Measurements from ENCODE around the gene XAF1.

GRCh38 chr17:6796017-6796886, 40.4 kb downstream of the XAF1 start:
- no peak for TF ChIP-seq POLR2A (IDR thresholded peaks at IDR 0.05)
- TF ChIP-seq CTCF (IDR thresholded peaks at IDR 0.05), result no peak
- no peak for TF ChIP-seq EP300 (IDR thresholded peaks at IDR 0.05)
- TF ChIP-seq POLR2AphosphoS5 (IDR thresholded peaks at IDR 0.05), result no peak
